ELR (cell line): ENCODE measurements around the gene FTH1.
"Not testable (repeated sequence)": the region's sequence is repeated elsewhere in the genome, so short reads cannot be mapped to it uniquely, and the experiment has no call there.

Source experiments
- DNase-seq: peaks from one replicate; pipeline ENCODE4 v3.0.0-alpha.2; 2015; ENCODE audit warnings: low read depth

FTH1 gene

DNA sequence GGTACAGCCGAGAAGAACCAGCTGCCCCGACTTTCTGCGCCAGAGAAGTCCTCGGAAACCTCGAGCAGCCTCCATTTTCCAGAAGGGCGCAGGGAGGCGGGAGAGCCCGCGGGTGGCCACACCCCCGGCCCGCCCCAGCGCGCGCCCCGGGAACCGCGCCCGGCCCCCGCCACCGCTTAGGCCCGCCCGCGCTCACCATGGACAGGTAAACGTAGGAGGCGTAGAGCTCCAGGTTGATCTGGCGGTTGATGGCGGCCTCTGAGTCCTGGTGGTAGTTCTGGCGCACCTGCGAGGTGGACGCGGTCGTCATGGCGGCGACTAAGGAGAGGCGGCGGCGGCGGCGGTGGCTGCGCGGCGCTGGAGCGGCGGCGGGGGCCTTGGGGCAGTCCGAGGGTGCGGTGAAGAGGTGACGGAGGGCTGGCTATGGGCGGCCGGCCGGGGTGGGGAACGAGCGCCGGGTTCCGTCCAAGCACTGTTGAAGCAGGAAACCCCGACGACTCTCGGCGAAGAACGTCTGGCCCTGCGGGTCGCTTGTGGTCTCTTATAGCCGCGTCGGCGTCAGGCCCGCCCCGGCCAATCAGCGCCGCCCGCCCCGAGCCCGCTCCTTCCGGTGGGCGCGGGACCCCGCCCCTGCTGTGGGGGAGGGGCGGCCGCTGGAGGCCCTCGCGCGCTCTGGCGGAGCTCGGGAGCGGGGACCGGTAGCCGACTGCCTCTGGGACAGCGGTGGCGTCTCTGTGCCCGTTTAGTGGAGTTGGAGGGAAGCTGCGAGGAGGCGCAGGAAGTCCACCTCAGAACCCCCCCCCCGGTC is at the start of gene FTH1:
Gene FTH1, minus strand, starts transcription at position 519 of the 808 bp plus-strand sequence. Its CDS starts 209 bp downstream, at position 310.
- DNase-seq, result peak; percentile 88

- no peak for DNase-seq
Observed at GRCh38 chr11:62015615-62016014, 48.2 kb upstream of the FTH1 start.

- peak; percentile 40 for DNase-seq
Observed at GRCh38 chr11:62013537-62014476, 46.4 kb upstream of the FTH1 start.

DNA sequence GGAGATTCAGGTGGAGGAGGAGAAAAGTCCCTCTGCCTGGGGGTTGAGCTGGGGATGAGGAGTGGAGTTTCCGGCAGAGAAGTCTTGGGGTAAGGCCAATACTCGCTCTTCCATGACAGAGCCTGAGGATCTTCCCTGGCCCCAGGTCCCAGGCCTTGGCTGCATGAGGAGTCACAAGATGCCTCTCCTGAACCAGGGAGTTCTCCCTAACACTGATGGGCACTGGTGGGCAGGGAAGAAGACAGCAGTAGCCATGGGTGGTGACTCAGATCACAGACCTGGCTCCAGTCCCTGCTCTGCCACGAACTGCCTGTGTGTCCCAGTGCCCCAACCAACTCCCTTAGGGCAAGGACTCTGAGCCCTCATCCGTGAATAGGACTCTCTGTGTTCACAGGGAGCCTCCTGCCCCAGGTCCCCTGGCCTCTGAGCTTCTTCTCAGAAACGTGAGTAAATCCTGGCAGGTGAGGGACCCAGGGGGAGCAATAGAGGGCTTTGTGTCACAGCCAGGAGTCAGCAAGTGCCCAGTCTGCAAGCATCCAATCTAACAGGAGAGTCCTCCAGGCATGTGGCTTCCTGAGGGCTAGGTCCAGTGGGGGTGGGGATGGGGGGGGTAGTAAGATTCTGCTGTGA is 45.5 kb upstream of the FTH1 start:
- DNase-seq, result peak; percentile 26

- peak; percentile 39 for DNase-seq
Observed at GRCh38 chr11:62012451-62012831, 45.0 kb upstream of the FTH1 start.

DNA sequence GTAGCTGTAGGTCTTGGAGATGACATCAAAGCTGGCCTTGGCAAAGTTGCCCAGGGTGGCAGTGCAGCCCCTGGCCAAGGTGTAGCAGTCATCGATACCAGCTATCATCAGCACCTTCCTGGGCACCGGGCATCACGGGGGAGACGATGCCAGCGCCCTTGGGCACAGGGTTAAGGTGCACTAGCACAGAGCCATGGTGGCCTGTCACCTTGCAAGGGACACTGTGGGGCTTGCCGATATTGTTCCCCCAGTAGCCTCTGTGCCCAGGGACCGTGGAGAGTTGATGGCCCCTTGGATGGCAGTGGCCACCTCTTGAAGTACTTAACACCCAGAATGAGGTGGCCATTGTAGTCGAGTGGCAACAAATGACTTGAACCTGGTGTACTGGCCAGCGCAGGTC is 44.4 kb upstream of the FTH1 start:
- DNase-seq, result no peak

GRCh38 chr11:62010935-62011528 is 43.6 kb upstream of the FTH1 start:
- no peak for DNase-seq

DNA sequence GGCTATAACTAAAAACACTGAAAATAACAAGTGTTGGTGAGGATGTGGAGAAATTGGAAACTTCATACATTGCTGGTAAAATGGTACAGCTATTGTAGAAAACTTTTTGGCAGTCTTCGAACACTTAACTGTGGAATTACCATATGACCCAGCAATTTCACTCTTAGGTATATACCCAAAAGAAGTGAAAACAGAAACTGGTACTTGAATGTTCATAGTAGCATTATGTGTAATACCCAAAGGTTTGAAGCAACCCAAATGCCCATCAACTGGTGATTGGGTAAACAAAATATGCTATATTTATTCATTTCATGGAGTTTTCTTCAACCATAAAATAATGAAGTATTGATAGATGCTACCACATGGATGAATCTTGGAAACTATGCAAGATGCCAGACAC is 40.8 kb upstream of the FTH1 start:
- no peak for DNase-seq

DNA sequence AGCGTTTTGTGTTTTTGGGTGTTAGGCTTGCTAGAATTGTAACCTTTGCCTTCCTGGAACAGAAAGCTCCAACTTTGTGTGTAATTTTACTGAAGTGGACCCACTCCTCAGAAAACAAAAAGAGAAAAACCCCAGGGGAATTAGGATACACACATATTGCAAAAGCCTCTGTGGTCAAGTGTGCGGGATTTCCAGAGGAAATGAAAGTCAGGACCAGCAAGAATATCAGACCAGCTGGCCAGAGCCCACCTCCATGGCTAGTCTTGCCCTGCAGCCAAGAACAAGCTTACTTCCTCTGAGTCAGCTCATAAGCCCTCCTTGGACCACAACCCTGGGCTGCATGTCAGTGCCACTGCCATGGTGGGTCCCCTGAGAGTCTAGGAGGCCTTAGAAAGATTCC is 37.0 kb upstream of the FTH1 start:
- DNase-seq, result peak; percentile 58

DNA sequence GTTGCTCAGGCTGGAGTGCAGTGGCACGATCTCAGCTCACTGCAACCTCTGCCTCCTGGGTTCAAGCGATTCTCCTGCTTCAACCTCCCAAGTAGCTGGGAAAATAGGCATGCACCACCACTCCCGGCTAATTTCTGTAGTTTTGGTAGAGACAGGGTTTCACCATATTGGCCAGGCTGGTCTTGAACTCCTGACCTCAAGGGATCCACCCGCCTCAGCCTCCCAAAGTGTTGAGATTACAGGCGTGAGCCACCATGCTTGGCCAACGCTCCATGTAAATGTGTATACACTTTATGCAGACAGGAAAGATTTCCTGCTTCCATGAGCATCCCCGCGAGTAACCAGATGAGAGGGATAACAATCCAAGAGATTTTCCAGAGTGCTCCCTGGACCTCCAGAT is 34.8 kb upstream of the FTH1 start:
- not testable (repeated sequence) for DNase-seq

GRCh38 chr11:62001450-62002191 is 34.2 kb upstream of the FTH1 start:
- DNase-seq, result no peak

DNA sequence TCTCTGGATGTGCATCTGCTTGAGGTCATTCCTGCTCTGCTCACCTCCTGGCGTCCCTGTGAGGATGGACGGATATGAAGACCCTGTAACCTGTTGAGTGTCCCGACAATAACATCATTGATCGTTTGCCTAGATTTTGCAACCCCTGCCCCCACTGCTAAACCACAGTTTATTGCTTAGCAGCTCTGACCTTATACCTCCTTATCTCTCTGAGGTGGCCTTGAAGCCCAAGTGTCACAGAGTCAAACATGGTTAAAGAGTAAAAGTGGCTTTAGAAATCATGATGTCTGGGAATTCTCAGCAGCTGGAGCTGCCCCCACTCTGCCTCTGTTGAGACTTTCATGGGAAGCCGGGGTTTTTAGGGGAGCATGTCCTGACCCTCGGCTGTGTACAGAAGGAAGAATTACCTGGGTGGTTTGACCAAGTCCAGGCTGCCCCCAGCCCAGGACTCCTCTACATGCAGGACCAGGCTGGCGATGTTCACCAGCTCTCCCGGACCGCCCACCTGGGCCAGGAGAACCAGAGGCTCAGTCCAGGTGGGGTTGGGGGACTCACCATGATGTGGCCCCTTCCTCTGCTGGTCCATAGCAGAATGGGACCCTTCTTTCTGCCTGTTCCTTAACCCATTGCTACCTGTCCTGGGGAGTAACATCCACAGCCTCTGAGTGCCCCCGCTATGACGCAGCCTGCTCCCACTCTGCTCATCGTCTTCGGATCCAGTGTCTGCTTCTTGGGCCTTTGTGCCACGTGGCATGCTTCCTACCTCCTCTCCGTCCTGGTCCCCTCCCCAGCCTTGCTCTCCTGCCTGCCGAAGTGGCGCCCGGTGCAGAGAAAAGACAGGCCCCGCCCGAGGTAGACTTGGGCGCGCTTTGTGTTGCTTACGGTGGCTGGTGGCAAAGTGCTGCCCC is 33.4 kb upstream of the FTH1 start:
- DNase-seq, result no peak

DNA sequence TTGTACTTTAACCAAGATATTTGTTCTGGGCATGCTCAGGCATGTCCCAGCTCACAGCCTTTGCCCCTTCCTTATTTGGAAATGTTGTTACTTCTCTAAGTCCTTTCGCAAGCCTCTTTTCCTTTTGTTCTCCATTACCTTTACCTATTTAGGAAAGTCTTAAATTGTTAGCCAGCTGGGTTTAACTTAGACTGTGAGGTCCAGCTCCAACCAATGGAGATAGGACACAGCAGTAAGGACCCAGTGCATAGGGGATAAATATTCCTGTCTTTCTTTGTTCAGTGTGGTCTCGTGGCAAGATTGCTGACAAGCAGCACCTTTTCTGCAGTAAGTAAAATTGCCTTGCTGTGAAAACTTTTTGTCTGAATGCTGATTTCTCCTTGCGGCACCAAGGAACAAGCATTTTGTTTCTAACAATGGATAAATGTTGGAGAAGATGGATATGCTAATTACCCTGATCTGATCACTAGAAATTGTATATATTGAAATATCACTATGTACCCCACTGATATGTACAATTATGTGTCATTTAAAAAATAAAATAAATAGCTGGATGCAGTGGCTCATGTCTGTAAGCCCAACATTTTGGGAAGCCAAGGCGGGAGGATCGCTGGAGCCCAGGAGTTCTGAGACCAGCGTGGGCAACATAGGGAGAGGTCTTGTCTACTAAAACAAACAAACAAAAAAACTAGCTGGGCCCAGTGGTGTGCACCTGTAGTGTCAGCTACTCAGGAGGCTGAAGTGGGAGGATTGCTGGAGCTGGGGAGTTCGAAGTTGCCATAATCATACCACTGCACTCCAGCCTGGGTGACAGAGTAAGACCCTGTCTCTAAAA is 31.9 kb upstream of the FTH1 start:
- no peak for DNase-seq

- DNase-seq, result no peak
Observed at GRCh38 chr11:61996933-61997332, 29.5 kb upstream of the FTH1 start.

DNA sequence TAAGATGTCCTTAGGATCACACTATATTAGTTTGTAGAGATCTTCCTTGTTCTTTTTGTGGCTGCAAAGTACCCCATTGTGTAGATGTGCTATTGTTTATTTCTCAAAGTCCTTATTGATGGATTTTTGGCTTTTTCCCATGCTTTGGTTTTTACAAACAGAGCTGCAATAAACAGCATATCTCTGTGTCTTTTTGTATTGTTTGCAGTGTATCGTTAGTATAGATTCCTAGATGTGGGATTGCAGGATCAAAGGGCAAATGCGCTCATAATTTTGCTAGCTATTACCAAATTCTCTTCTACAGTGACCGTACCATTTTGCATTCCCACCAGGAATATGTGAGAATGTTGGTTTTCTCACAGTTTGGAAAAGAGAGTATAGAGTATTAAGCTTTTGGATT is 27.5 kb upstream of the FTH1 start:
- no peak for DNase-seq

GRCh38 chr11:61985869-61986268 is 18.4 kb upstream of the FTH1 start:
- DNase-seq, result no peak

- DNase-seq, result no peak
Observed at GRCh38 chr11:61983419-61983818, 16.0 kb upstream of the FTH1 start.

- DNase-seq, result no peak
Observed at GRCh38 chr11:61980783-61981541, 13.5 kb upstream of the FTH1 start.
